Esophagus squamous epithelium (tissue), 4 donors: ENCODE data around the gene SMYD4.

Source experiments
- CTCF ChIP-seq, 6 experiments: fragments of 450-650 bp in 4 of 6; fragments of 200-600 bp in 2 of 6; sonication (generic) in 2 of 6; IDR thresholded peaks; one replicate each; pipeline ENCODE4 v1.5.1; 2016 to 2019; ENCODE audit warnings: antibody characterized with exemption in 6 of 6, mild to moderate bottlenecking in 4 of 6, moderate library complexity in 4 of 6
- POLR2A ChIP-seq, 4 donors: fragments of 450-650 bp; IDR thresholded peaks; one replicate each; pipeline ENCODE4 v1.6.1; 2017; ENCODE audit warnings: antibody characterized with exemption in 4 of 4, mild to moderate bottlenecking in 4 of 4, moderate library complexity in 3 of 4

GRCh38 chr17:1873418-1873817 is 43.7 kb upstream of the SMYD4 start:
- TF ChIP-seq POLR2A (IDR thresholded peaks at IDR 0.05) = no peak
- TF ChIP-seq CTCF (IDR thresholded peaks at IDR 0.05) = no peak
